Immature natural killer cell (primary cell): ENCODE results near the gene SLC9A3. TPM values are rescaled to one million over a fixed set of nuclear protein-coding genes. Genes with fewer than 3 reads are reported as not detected.

Experiments used
- DNase-seq, 3 donors: peaks; one replicate each; pipeline ENCODE4 v3.0.0; 2022; ENCODE audit warnings: mixed read lengths in 1 of 3
- H3K27ac Mint-ChIP-seq, 6 donors: one replicate each; pipeline ENCODE4 v1.8.0; 2020; ENCODE audit warnings: mixed read lengths in 6 of 6, mild to moderate bottlenecking in 5 of 6, inconsistent platforms in 4 of 6, moderate library complexity in 3 of 6
- H3K27me3 Mint-ChIP-seq, 3 donors: one replicate each; pipeline ENCODE4 v1.8.0; 2020 to 2021; ENCODE audit warnings: low read depth in 3 of 3, mild to moderate bottlenecking in 3 of 3, mixed read lengths in 3 of 3, moderate library complexity in 3 of 3, inconsistent platforms in 1 of 3
- H3K36me3 Mint-ChIP-seq, 3 donors: one replicate each; pipeline ENCODE4 v1.8.0; 2020; ENCODE audit warnings: mixed read lengths in 3 of 3, inconsistent platforms in 2 of 3, mild to moderate bottlenecking in 2 of 3
- H3K4me1 Mint-ChIP-seq, 2 donors: one replicate each; pipeline ENCODE4 v1.8.0; 2020; ENCODE audit warnings: inconsistent platforms in 2 of 2, mild to moderate bottlenecking in 2 of 2, mixed read lengths in 2 of 2, moderate library complexity in 1 of 2
- H3K4me3 Mint-ChIP-seq, 5 donors: one replicate each; pipeline ENCODE4 v1.8.0; 2020; ENCODE audit warnings: mild to moderate bottlenecking in 5 of 5, mixed read lengths in 5 of 5, inconsistent platforms in 3 of 5, moderate library complexity in 3 of 5
- H3K9me3 Mint-ChIP-seq, 6 donors: one replicate each; pipeline ENCODE4 v1.8.0; 2020; ENCODE audit warnings: mild to moderate bottlenecking in 6 of 6, mixed read lengths in 6 of 6, inconsistent platforms in 4 of 6, moderate library complexity in 3 of 6
- polyA plus RNA-seq, 3 donors: library from polyadenylated mRNA; unstranded; fragments of 300-500 nt; fragmentation: Illumina TruSeq; gene quantifications; one replicate each; pipeline ENCODE4 v1.2.3, GENCODE V29; 2021

The SLC9A3 gene
- polyA plus RNA-seq, 3 donors from 2014 or later, result 0.66 to 1.7 (median 1.5) TPM

DNA sequence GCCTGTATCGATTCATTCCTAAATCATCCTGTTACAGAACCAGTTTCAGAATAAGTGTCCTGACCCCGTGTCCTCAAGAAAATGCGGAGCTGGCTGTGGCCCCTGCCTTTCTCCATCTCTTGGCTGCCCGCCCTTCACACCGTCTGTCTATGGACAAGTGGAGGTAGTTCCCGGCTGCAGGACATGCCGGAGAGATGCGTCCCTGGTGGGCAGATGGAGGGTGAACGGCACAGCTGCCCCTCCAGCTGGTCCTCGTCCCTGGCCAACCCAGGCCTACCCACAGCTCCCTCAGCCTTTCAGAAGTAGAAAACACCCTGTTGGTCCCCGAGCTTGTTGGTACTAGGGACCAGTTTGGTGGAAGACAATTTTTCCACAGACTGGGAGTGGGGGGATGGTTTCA lies 96.0 kb downstream of the SLC9A3 start:
- Mint-ChIP-seq H3K9me3 (no peaks in the 10 kb centered on the region), H3K27ac (no peak overlapping the region), H3K27me3 (peaks cover 4 to 6% (median 5%) of the 10 kb centered on the region in 3 donors), H3K4me3 (no peak overlapping the region), H3K4me1 (peaks cover 5 to 6% of the 10 kb centered on the region in 2 donors), H3K36me3 (no peaks in the 10 kb centered on the region)
- no peak for DNase-seq

DNA sequence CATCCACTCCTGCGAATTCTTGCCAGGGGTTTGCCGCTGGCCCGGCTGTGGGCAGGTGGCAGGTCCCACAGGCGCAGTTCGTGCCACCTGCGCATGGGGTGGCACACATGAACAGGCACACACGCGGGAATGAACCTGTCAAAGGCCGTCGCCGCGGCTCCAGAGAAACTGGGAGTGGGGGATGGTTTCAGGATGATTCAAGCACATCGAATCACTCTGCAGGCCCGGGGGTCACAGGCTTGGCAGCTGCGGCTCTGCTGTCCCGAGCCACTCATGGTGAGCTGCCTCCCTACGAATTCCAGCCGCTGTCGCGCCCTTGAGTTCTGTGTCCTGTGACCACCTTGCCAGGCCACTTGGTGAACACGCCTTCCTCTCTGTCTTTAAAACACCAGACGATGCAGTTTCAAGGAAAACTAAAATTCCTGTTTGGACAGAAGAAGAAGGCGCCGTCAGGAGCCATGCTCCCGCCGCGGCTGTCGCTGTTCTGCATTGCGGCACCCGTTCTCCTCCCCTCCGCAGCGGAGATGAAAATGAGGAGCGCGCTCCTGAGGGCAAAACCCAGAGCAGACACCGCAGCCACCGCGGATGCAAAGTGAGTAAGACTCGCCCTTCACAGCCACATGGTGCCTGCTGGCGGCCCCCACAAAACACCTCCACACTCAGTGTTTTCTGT lies 96.7 kb downstream of the SLC9A3 start:
- Mint-ChIP-seq H3K9me3 (no peaks in the 10 kb centered on the region), H3K27ac (no peak overlapping the region), H3K4me3 (no peak overlapping the region), H3K36me3 (no peaks in the 10 kb centered on the region), H3K4me1 (peaks cover 8% of the 10 kb centered on the region in 2 donors), H3K27me3 (peaks cover 4 to 6% (median 5%) of the 10 kb centered on the region in 3 donors)
- DNase-seq, result no peak

DNA sequence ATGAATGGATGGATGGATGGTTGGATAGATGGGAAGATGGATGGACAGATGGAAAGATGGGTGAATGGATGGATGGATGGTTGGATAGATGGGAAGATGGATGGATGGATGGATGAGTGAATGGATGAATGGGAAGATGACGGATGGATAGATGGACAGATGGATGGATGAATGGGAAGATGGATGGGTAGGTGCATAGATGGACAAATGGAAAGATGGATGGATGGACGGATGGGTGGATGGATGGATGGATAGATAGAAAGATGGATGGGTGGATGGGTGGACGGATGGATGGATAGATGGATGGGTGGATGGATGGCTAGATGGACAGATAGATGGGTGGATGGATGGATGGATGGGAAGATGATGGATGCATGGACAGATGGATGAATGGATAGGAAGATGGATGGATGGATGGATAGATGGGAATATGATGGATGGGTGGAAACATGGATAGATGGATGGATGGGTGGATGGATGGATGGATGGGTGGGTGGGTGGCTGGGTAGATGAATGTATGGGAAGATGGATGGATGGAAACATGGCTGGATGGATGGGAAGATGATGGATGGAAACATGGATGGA lies 97.8 kb downstream of the SLC9A3 start:
- no peaks in the 10 kb centered on the region for H3K9me3 Mint-ChIP-seq
- no peak for DNase-seq
- peak overlapping the region in 1 of 6 donors; percentile 43 for H3K27ac Mint-ChIP-seq
- no peak overlapping the region for H3K4me3 Mint-ChIP-seq
- peaks cover 8% of the 10 kb centered on the region in 2 donors for H3K4me1 Mint-ChIP-seq
- H3K27me3 Mint-ChIP-seq, result peaks cover 4 to 7% (median 4%) of the 10 kb centered on the region in 3 donors
- no peaks in the 10 kb centered on the region for H3K36me3 Mint-ChIP-seq

DNA sequence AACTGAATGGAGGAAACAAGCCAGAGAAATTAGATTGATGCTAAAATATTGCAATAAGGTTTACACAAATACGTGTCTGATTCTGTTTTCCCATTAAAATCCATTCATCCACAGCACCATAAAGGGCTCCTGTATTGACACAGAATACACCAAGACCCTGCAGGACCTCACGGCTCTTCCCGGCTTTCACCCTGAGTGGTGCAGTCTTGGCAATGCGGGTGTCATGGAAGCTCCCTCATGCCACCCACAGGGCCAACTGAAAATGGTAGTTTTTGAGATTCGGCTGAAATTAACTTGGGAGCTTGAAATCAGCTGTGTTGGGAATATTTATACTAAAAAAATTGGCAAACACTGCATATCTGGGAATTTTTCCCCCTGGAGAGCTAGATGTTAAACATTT lies 98.5 kb downstream of the SLC9A3 start:
- Mint-ChIP-seq H3K4me1 (peaks cover 8% of the 10 kb centered on the region in 2 donors), H3K36me3 (no peaks in the 10 kb centered on the region), H3K4me3 (no peak overlapping the region), H3K9me3 (no peaks in the 10 kb centered on the region), H3K27me3 (peaks cover 4 to 7% (median 4%) of the 10 kb centered on the region in 3 donors), H3K27ac (peak overlapping the region in 1 of 6 donors; percentile 43)
- DNase-seq, result no peak

DNA sequence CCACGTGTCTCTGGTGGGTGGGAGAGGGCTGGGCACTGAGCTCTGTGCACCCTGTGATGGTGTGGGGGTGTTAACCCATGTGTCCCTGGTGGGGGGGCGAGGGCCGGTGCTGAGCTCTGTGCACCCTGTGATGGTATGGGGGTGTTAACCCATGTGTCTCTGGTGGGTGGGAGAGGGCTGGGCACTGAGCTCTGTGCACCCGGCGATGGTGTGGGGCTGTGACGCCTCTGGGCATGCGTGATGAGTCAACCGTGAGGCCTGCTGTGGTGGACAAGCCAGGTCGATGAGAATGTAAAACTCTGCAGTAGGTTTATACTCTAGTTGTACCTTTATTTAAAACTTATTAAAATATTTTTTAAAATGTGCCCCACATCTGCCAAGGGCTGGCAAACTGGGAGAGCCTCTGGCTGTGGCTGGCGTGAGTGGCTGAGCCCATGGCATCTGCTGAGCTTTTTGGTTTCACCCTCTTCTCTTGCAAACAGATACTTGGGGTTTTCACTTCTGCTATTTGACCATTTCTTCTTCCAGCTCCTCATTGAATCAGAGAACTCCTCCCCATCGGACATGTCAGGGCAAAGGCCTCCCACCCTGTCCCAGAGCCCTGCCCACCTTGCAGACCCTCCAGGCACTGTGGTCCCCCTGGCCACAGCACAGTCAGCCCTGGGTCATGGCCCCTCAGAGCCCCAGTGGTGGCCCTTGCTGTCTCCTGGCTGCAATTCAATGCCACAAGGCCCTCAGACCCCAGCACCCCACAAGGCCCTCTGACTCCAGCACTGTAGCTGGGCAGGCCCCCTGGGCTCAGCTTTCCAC lies 99.7 kb downstream of the SLC9A3 start:
- Mint-ChIP-seq H3K27ac (peak overlapping the region in 1 of 6 donors; percentile 89), H3K4me3 (peak overlapping the region in 1 of 5 donors; percentile 70), H3K9me3 (no peaks in the 10 kb centered on the region), H3K27me3 (peaks cover 1 to 7% (median 4%) of the 10 kb centered on the region in 3 donors), H3K36me3 (no peaks in the 10 kb centered on the region), H3K4me1 (peaks cover 8% of the 10 kb centered on the region in 2 donors)
- peak in 1 of 3 donors; percentile 22 for DNase-seq

DNA sequence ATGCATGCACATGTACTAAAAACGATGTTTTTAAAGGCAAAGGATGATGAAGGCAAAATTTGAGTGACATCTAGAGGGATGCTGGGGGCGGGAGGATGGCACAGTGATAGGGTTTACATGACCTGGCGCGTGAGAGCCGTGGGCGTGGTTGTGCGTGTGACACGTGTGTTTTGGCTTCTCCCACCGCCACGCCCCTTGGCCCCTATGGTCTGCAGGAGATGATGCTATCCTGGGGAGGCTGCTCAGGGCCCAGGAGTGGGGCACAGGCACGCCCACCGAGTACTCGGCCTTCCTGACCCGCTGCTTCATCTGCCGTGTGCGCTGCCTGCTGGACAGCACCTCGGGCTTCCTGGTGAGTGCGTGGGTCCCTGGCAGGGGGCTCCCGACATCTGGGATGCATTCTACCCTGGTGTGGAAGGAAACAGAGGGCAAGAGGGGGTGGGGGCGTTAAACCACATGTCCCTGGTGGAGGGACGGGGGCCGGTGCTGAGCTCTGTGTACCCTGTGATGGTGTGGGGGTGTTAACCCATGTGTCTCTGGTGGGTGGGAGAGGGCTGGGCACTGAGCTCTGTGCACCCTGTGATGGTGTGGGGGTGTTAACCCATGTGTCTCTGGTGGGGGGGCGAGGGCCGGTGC lies 100.5 kb downstream of the SLC9A3 start:
- peak overlapping the region in 2 of 6 donors; percentile 68 to 89 for H3K27ac Mint-ChIP-seq
- peak overlapping the region in 2 of 5 donors; percentile 64 to 72 for H3K4me3 Mint-ChIP-seq
- peaks cover 8% of the 10 kb centered on the region in 2 donors for H3K4me1 Mint-ChIP-seq
- peaks cover 1 to 7% (median 4%) of the 10 kb centered on the region in 3 donors for H3K27me3 Mint-ChIP-seq
- H3K9me3 Mint-ChIP-seq, result no peaks in the 10 kb centered on the region
- peak in 1 of 3 donors; percentile 19 for DNase-seq
- no peaks in the 10 kb centered on the region for H3K36me3 Mint-ChIP-seq

DNA sequence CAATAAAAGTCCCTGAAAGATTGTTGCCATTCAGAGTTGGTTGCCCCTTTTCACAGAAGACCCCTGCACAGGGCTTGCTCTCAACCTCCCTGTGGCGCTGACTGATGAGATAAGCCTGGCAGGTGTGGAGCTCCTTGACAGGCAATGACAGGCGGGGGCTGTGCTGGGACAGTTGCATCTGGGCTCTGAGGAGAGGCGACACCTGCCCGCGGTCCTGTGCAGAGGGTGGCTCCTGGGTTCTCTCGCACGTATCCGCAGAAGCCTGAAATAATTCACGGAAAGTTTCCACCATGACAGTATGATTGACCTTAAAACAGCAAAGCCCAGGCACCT lies 101.0 kb downstream of the SLC9A3 start:
- no peaks in the 10 kb centered on the region for H3K36me3 Mint-ChIP-seq
- H3K27ac Mint-ChIP-seq, result peak overlapping the region in 2 of 6 donors; percentile 68 to 89
- H3K9me3 Mint-ChIP-seq, result no peaks in the 10 kb centered on the region
- peaks cover 8% of the 10 kb centered on the region in 2 donors for H3K4me1 Mint-ChIP-seq
- no peak for DNase-seq
- peaks cover 1 to 7% (median 4%) of the 10 kb centered on the region in 3 donors for H3K27me3 Mint-ChIP-seq
- H3K4me3 Mint-ChIP-seq, result peak overlapping the region in 2 of 5 donors; percentile 64 to 72

DNA sequence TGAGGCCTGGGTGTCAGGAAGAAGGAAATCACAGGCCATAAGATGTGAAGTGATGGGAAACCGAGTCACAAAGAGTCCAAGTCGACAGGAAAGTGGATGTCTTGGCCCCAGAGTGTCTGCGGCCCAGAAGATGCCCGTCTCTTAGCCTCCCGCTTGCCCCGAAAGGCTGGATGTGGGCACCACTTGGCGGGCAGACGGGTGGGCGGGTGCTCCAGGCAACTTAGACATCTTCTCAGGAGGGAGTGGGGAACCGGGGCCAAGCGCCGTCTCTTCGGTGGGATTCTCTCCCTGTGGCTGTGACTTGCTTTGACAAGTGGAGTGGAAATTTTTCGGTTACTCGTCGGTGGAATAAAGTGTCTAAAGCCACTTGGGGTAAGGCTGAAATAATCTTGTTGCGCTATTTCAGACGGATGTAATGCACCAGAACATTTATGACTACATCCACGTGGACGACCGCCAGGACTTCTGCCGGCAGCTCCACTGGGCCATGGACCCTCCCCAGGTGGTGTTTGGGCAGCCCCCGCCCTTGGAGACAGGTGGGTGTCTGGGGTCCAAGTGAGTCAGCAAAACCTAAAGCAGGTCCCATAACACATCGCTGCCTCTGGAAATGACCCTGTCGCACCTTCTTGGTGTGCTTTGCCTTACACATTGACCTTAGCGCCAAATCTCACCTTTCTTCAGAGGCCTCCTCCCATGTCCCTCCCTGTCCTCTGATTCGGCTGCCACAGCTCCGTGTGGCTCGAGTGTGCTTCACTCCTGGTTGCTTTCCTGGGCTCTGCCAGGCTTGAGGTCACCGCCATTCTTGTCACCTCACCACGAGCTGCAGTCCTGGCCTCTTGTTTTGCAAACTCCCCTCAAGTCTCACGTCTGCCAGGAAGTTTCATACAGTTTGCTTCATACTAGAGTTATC lies 101.7 kb downstream of the SLC9A3 start:
- no peaks in the 10 kb centered on the region for H3K36me3 Mint-ChIP-seq
- peaks cover 8% of the 10 kb centered on the region in 2 donors for H3K4me1 Mint-ChIP-seq
- H3K4me3 Mint-ChIP-seq, result peak overlapping the region in 1 of 5 donors; percentile 72
- peaks cover 1 to 7% (median 4%) of the 10 kb centered on the region in 3 donors for H3K27me3 Mint-ChIP-seq
- no peak for DNase-seq
- peak overlapping the region in 1 of 6 donors; percentile 89 for H3K27ac Mint-ChIP-seq
- H3K9me3 Mint-ChIP-seq, result no peaks in the 10 kb centered on the region

DNA sequence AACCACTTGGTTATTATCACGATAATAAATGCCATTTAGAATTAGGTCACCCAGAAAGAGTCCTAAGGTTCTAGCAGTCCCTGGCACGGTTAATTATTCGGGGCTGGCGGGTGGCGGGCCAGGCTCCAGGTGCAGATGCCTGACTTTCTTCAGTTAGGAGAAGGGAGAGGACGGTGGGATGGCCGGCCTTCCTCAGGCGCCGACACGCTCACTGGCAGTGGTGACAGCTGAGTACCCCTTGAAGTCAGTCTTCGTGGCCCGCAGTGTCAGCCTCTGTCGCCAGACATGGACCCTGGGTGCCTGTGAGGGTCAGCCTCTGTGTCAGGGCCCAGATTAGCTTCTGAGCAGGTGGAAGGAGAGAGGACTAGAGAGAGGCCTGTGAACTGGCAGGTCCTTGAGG lies 102.3 kb downstream of the SLC9A3 start:
- H3K36me3 Mint-ChIP-seq, result no peaks in the 10 kb centered on the region
- H3K4me1 Mint-ChIP-seq, result peaks cover 8% of the 10 kb centered on the region in 2 donors
- no peak overlapping the region for H3K4me3 Mint-ChIP-seq
- no peak for DNase-seq
- H3K27me3 Mint-ChIP-seq, result peaks cover 1 to 7% (median 4%) of the 10 kb centered on the region in 3 donors
- H3K27ac Mint-ChIP-seq, result peak overlapping the region in 2 of 6 donors; percentile 46 to 68
- no peaks in the 10 kb centered on the region for H3K9me3 Mint-ChIP-seq

DNA sequence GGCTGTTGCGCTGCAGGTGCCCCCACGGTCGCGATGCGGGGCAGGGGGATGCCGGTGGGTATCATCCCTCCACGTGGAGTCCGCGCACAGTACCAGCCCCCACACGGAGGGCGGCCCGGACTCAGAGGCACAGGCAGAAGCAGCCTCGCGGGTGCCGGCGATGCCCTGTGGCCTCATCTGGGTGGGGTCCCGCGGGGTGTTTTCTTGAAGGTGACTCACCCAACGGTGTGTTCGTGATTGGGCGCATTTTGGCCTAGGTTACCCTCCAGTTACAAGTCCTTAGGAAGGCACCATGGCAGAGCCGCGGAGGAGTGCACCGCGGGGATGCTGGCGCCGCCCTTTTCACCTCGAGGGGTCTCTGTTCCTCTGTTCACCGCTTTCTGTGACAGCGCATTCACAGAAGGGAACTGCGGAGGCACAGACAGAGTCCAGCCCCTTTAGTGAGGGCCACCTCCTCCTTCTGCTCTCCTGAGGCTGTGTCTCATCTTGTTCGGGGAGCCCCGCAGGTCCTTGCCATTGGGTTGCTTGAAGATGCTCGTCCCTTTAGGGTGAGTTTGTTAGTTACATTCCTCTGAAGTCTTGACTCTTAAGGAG lies 102.9 kb downstream of the SLC9A3 start:
- Mint-ChIP-seq H3K36me3 (no peaks in the 10 kb centered on the region), H3K27me3 (peaks cover 1 to 7% (median 4%) of the 10 kb centered on the region in 3 donors), H3K9me3 (no peaks in the 10 kb centered on the region), H3K4me1 (peaks cover 8% of the 10 kb centered on the region in 2 donors), H3K27ac (peak overlapping the region in 1 of 6 donors; percentile 68), H3K4me3 (no peak overlapping the region)
- no peak for DNase-seq

DNA sequence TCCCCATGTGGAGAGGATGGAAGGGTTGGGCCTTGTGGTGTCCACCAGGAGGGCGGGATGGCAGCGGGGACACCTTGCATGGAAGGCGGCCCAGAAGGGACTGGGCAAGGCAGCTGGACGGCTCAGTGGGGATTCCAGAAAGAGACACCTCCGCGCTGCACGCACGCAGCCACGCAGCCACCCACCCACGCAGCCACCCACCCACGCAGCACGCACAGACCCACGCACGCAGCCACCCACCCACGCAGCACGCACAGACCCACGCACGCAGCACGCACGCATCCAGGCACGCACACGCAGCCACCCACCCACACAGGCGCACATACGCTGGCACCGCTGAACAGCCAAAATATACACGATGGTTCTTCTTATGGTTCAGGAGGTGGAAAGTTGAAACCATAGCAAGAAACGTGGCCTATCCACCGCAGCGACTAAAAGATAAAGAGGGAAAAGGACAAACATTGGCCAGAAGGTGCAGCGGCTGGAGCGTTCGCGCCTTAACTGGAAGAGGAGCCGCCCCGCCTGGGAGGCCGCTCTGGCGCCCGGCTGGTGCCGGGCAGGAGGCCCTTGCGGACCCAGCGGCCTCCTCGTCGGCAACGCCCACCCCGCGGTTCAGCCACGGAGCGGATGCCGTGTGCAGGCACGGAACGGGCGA lies 103.5 kb downstream of the SLC9A3 start:
- DNase-seq, result no peak
- Mint-ChIP-seq H3K4me3 (no peak overlapping the region), H3K36me3 (no peaks in the 10 kb centered on the region), H3K27ac (no peak overlapping the region), H3K4me1 (peaks cover 8% of the 10 kb centered on the region in 2 donors), H3K27me3 (peaks cover 0 to 7% (median 4%) of the 10 kb centered on the region in 3 donors), H3K9me3 (no peaks in the 10 kb centered on the region)
